GM19455 (cell line): Measurements from ENCODE around the gene GAS1.

Experiments used
- ATAC-seq: cut with Tn5 transposase; IDR thresholded peaks from one replicate; pipeline ENCODE4 v1.9.1; 2021; ENCODE audit not compliant: unreplicated experiment

The GAS1 gene, protein sequence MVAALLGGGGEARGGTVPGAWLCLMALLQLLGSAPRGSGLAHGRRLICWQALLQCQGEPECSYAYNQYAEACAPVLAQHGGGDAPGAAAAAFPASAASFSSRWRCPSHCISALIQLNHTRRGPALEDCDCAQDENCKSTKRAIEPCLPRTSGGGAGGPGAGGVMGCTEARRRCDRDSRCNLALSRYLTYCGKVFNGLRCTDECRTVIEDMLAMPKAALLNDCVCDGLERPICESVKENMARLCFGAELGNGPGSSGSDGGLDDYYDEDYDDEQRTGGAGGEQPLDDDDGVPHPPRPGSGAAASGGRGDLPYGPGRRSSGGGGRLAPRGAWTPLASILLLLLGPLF

GRCh38 chr9:86947146-86948073 lies at the start of gene GAS1:
GAS1 (minus strand) TSS chr9:86947506; CDS start chr9:86946779, 727 bp downstream.
- ATAC-seq: peak; percentile 55

GRCh38 chr9:86994231-86994630 lies 46.9 kb upstream of the GAS1 start:
- no peak for ATAC-seq

DNA sequence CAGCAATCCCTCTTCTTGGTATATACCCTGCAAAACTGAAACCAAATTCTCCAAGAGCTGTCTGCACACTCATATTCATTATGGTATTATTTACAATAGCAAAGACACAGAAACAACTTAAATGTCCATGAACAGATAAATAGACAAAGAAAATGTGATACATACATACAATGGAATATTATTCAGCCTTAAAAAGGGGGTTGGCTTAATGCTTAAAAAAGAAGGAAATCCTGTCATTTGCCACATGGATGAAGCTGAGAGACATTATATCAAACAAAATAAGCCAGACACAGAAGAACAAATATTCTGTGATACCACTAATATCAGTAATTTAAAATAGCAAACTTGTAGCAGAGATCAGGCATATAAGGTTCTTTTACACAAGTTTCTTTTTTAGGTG lies 46.5 kb upstream of the GAS1 start:
- no peak for ATAC-seq

- no peak for ATAC-seq
Measured at GRCh38 chr9:86991077-86991476, 43.8 kb upstream of the GAS1 start.

DNA sequence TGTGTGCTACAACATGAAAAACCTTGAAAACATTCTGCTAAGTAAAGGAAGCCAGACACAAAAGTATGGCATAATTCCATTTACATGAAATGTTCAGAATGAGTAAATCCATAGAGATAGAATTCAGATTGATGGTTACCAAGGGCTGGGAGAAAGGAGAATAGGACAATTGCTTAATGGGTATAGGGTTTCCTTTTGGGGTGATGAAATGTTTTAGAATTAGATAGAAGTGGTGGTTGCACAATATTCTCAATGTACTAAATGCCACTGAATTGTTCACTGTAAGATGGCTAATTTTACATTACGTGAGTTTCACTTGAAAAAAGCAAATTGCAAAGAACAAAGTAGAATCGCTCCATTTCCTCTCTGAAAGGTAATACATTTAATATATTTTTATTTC lies 43.0 kb upstream of the GAS1 start:
- no peak for ATAC-seq

GRCh38 chr9:86987900-86988299 lies 40.6 kb upstream of the GAS1 start:
- no peak for ATAC-seq

DNA sequence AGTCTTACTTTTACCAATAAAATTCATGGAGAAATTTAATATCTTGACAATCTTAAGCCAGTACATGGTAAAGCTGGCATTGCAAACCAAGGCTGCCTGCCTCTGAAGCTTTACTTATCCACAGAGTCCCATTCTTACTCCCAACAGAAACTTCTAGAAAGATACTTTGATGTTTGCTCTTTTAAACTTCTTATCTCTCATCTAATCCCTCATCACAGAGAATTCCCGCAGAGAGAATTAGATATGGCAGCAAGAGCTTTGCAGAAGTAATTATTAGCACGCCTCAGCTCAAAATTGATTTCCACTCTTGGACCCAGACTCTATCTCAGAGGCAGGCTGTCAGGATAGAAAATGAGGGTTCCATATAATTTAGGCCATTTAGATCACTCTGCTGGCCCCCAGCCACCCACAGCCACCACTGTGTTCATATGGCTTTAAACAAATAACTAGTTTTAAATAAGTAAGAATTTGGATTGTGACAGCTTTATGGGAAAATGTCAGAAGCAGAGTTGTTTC lies 37.9 kb upstream of the GAS1 start:
- ATAC-seq: no peak

DNA sequence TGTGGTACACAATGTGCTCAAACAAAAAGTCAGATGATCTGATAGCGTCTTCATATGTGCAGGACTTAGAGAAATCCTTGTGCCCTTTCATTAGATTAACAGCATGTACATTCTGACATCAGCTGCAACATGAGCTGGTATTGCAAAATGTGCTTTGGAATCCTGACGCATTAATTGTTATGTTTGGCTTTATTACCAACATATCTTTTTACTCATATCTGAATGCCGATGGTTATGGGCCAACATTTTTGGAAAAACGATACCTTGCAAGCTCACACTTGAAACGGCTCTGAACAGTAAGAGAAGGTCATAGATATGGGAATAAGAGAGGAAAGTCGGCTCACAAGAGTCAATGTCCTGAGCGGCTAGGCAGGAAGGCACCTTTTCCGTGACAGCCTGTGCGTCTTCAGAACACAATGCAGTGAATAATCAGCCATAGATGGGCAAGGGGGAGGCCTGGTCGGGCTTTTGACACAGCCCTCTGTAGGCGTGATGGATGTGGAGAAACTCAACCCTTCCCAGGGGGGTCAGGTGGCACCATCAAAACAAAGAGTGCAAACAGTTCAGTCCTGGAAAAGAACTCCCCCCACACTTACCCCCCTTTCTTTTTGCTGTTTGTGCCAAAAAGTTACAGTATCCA lies 36.4 kb upstream of the GAS1 start:
- ATAC-seq: no peak

GRCh38 chr9:86983249-86983619 lies 35.9 kb upstream of the GAS1 start:
- no peak for ATAC-seq

DNA sequence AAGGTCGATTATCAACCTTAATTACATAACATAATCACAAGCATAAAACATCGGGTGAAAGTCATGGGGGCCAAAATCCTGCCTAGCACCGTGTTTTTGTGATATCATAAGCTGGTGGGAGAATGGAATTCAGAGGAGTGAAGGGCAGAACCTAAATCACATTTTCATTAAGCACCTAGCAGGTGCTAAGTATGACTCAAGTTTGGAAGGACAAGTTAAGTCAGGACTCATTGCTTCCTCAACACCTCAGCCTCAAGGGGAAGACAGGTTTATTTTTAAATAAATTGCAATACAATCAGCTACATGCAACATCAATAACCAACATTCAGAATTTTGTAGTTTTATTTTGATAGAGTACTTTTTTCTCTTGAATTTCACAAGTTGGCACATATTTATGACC lies 33.5 kb upstream of the GAS1 start:
- ATAC-seq: no peak

DNA sequence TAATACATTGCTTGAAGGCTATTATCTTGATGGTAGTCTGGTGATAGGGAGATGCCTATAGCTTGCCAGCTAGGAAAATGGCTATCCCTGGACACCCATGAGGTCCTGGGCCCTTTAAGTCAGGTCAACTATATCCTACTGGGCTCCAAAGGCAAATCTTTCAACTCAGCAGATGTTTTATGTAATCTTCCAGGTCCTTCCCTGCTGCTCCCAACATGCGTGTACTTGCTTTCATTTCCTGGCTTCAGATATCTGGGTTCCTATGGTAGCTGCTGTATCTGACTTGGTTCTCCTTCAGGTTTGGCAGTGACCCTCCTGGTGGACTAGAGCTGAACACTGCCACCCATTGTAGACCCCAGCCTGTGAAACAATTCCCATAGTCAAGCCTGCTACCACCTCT lies 32.4 kb upstream of the GAS1 start:
- ATAC-seq: no peak

DNA sequence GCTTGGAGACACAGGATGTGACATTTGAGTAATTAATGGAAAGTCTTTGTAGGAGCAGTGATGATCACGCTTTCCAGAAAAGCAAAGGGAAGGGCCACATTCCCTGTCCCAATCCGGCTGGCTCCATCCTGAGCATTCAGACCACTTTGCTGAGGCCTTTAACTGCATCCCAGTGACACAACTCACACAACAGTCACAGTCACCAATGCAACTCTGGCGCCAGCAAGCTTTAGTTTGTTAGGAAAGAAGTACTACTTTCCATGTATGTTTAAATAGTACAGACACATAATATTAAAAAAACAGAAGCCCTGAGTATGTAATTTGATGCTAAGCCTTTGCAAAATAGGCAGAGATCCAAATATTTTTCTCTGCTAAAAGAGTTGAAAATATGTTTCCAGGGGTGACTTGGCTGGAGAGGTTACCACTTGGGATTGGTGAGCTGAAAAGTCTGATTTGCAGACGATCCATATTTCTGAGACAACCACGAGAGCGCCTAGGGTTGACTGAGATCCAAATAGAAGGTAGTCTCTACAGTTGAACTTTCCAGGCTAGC lies 31.7 kb upstream of the GAS1 start:
- ATAC-seq: no peak

- ATAC-seq: no peak
Measured at GRCh38 chr9:86978413-86978812, 31.1 kb upstream of the GAS1 start.

- ATAC-seq: no peak
Measured at GRCh38 chr9:86977205-86977835, 30.0 kb upstream of the GAS1 start.

- ATAC-seq: no peak
Measured at GRCh38 chr9:86975606-86976005, 28.3 kb upstream of the GAS1 start.

DNA sequence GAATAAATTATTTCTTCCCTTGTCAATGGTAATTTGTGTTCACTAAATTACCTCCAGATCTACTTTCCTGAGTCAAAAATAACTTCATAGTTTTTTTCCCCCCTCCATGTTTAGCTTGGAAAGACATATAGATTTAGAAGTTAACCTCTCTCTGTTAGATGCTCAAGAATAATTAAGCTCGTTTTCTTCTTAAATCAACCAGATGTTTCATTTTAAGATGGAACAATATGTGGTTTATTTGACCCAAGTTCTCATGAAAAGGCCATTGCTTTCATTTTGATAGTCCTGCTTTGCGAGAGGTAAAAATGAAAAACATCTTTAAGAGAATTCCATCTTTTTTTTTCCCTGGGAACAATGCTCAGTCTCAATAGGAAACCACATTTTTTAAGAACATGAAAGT lies 27.7 kb upstream of the GAS1 start:
- no peak for ATAC-seq

- ATAC-seq: no peak
Measured at GRCh38 chr9:86974421-86974820, 27.1 kb upstream of the GAS1 start.

DNA sequence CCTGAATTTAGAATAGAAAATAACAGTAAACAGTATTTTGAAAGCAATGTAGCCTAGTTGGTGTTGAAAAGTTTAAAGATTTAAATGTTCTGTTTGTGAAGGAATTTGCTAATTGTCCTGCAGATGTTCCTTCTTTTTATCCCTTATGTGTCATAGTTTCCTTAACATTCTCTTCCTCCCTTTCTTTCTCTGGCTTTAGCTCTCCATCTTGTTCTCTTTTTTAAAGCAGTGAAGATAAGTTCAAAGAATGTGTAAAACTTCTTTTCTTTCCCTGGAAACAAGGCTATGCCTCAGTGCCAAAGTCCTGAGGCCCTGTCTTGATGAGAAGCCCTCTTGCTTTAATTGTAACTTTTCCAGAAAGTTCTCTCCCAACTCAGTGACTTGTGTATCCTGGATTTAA lies 24.4 kb upstream of the GAS1 start:
- no peak for ATAC-seq

DNA sequence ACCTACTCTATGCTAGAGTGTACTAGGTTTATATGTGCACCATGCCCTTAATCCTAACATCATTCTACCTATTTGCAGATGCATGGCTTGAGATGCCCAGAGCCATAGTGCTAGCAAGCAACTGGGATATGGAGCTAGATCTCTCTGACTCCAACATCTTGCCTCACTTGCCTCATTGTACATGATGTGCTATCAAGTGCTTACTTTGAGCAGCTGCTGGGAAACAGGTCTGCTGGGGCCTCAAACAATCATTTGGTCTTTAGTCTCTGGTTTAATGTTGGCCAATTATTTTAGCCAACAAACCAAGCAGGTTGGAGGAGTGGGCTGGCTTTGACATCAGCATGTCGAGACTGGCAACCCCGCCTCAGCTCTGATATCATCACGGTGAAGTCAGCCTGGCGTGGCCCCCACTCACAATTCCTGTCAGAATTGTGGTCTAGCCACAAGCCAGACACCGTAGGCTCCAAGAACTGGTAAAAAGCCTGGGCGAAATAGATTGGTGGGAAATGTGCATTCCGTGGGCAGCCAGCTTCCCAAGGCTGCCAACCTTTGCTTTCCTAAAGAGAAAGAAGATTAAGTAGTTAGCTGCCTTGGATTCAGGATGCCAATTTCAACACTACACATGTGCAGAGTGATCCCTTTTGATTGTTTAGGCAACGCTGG lies 21.1 kb upstream of the GAS1 start:
- ATAC-seq: no peak

DNA sequence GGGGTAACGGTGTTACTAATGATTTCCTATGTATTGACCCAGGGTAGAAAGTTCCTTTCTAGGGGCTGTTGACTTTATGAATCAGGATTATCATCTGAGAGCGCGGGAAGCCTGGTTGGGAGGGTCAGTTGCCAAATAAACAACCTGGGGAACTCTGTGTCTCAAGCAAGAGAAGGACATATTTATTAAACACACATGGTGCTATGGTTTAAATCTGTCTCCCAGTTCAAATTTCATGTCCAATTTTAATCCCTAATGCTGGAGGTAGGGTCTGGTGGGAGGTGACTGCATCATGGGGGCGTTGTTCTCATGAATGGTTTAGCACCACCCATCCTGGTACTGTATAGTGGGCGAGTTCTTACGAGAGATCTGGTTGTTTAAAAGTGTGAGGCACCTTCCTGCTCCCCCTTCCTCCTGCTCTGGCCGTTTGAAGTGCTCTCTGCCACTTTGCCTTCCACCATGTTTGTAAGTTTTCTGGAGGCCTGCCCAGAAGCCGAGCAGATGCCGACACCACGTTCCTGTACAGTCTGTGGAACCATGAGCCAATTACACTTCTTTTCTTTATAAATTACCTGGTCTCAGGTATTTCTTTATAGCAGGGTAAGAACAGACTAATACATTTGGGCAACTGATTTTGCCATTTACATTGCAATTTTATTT lies 19.7 kb upstream of the GAS1 start:
- no peak for ATAC-seq
